ENCODE results near the gene MYOG.

The MYOG gene

GRCh38 chr1:203093754-203094410 is 8.1 kb upstream of the MYOG start:
- Histone ChIP-seq H3K36me3 (ENCODE audit: insufficient read depth, insufficient read length, low read length) (no peaks in the 10 kb centered on the region), H3K9me3 (ENCODE audit: insufficient read depth, low read length) (peaks cover 38% of the 10 kb centered on the region), H3K4me1 (ENCODE audit: insufficient read depth, insufficient read length) (no peaks in the 10 kb centered on the region), H3K27me3 (ENCODE audit: insufficient read depth, insufficient read length) (no peaks in the 10 kb centered on the region), H3K4me3 (ENCODE audit: insufficient read length, low read depth) (no peak overlapping the region), H3K9ac (ENCODE audit: insufficient read length, low read depth) (no peak overlapping the region)
- no peak for DNase-seq (ENCODE audit: low read depth, low spot score)
- no peak for TF ChIP-seq ZNF274 (IDR thresholded peaks at IDR 0.05; ENCODE audit: low read depth, low read length)
- TF ChIP-seq YY1 (IDR thresholded peaks at IDR 0.05; ENCODE audit: insufficient read depth, insufficient read length), result no peak
- no peak for TF ChIP-seq SUZ12 (IDR thresholded peaks at IDR 0.05; ENCODE audit: extremely low read depth, insufficient read depth, insufficient read length)

GRCh38 chr1:203091761-203092330 is 6.0 kb upstream of the MYOG start:
- DNase-seq (ENCODE audit: low read depth, low spot score), result no peak
- Histone ChIP-seq H3K36me3 (ENCODE audit: insufficient read depth, insufficient read length, low read length) (no peaks in the 10 kb centered on the region), H3K27me3 (ENCODE audit: insufficient read depth, insufficient read length) (no peaks in the 10 kb centered on the region), H3K9ac (ENCODE audit: insufficient read length, low read depth) (no peak overlapping the region), H3K4me3 (ENCODE audit: insufficient read length, low read depth) (no peak overlapping the region), H3K9me3 (ENCODE audit: insufficient read depth, low read length) (peaks cover 31% of the 10 kb centered on the region), H3K4me1 (ENCODE audit: insufficient read depth, insufficient read length) (no peaks in the 10 kb centered on the region)
- TF ChIP-seq SUZ12 (IDR thresholded peaks at IDR 0.05; ENCODE audit: extremely low read depth, insufficient read depth, insufficient read length), result no peak
- TF ChIP-seq YY1 (IDR thresholded peaks at IDR 0.05; ENCODE audit: insufficient read depth, insufficient read length), result no peak
- TF ChIP-seq ZNF274 (IDR thresholded peaks at IDR 0.05; ENCODE audit: low read depth, low read length), result no peak

- no peak for TF ChIP-seq YY1 (IDR thresholded peaks at IDR 0.05; ENCODE audit: insufficient read depth, insufficient read length)
- TF ChIP-seq ZNF274 (IDR thresholded peaks at IDR 0.05; ENCODE audit: low read depth, low read length), result no peak
- TF ChIP-seq SUZ12 (IDR thresholded peaks at IDR 0.05; ENCODE audit: extremely low read depth, insufficient read depth, insufficient read length), result no peak
- H3K9ac ChIP-seq (ENCODE audit: insufficient read length, low read depth), result no peak overlapping the region
- peaks cover 24% of the 10 kb centered on the region for H3K9me3 ChIP-seq (ENCODE audit: insufficient read depth, low read length)
- peaks cover 2% of the 10 kb centered on the region for H3K4me1 ChIP-seq (ENCODE audit: insufficient read depth, insufficient read length)
- no peak for DNase-seq (ENCODE audit: low read depth, low spot score)
- H3K4me3 ChIP-seq (ENCODE audit: insufficient read length, low read depth), result no peak overlapping the region
- H3K36me3 ChIP-seq (ENCODE audit: insufficient read depth, insufficient read length, low read length), result no peaks in the 10 kb centered on the region
- H3K27me3 ChIP-seq (ENCODE audit: insufficient read depth, insufficient read length), result no peaks in the 10 kb centered on the region
Measured at GRCh38 chr1:203091199-203091477, 5.3 kb upstream of the MYOG start.

- Histone ChIP-seq H3K27me3 (ENCODE audit: insufficient read depth, insufficient read length) (no peaks in the 10 kb centered on the region), H3K4me3 (ENCODE audit: insufficient read length, low read depth) (no peak overlapping the region), H3K36me3 (ENCODE audit: insufficient read depth, insufficient read length, low read length) (no peaks in the 10 kb centered on the region), H3K4me1 (ENCODE audit: insufficient read depth, insufficient read length) (peaks cover 2% of the 10 kb centered on the region), H3K9me3 (ENCODE audit: insufficient read depth, low read length) (peaks cover 18% of the 10 kb centered on the region), H3K9ac (ENCODE audit: insufficient read length, low read depth) (no peak overlapping the region)
- TF ChIP-seq ZNF274 (IDR thresholded peaks at IDR 0.05; ENCODE audit: low read depth, low read length) (no peak), SUZ12 (IDR thresholded peaks at IDR 0.05; ENCODE audit: extremely low read depth, insufficient read depth, insufficient read length) (no peak), YY1 (IDR thresholded peaks at IDR 0.05; ENCODE audit: insufficient read depth, insufficient read length) (no peak)
- DNase-seq (ENCODE audit: low read depth, low spot score), result no peak
Measured at GRCh38 chr1:203090421-203091198, 4.8 kb upstream of the MYOG start.

GRCh38 chr1:203089651-203090045 is 3.8 kb upstream of the MYOG start:
- Histone ChIP-seq H3K4me1 (ENCODE audit: insufficient read depth, insufficient read length) (peaks cover 6% of the 10 kb centered on the region), H3K36me3 (ENCODE audit: insufficient read depth, insufficient read length, low read length) (no peaks in the 10 kb centered on the region), H3K9ac (ENCODE audit: insufficient read length, low read depth) (no peak overlapping the region), H3K27me3 (ENCODE audit: insufficient read depth, insufficient read length) (no peaks in the 10 kb centered on the region), H3K4me3 (ENCODE audit: insufficient read length, low read depth) (no peak overlapping the region), H3K9me3 (ENCODE audit: insufficient read depth, low read length) (peaks cover 9% of the 10 kb centered on the region)
- TF ChIP-seq ZNF274 (IDR thresholded peaks at IDR 0.05; ENCODE audit: low read depth, low read length), result no peak
- TF ChIP-seq SUZ12 (IDR thresholded peaks at IDR 0.05; ENCODE audit: extremely low read depth, insufficient read depth, insufficient read length), result no peak
- no peak for TF ChIP-seq YY1 (IDR thresholded peaks at IDR 0.05; ENCODE audit: insufficient read depth, insufficient read length)
- DNase-seq (ENCODE audit: low read depth, low spot score), result no peak

GRCh38 chr1:203089001-203089650 is 3.3 kb upstream of the MYOG start:
- H3K9ac ChIP-seq (ENCODE audit: insufficient read length, low read depth), result no peak overlapping the region
- no peak for DNase-seq (ENCODE audit: low read depth, low spot score)
- H3K27me3 ChIP-seq (ENCODE audit: insufficient read depth, insufficient read length), result no peaks in the 10 kb centered on the region
- H3K9me3 ChIP-seq (ENCODE audit: insufficient read depth, low read length), result peaks cover 4% of the 10 kb centered on the region; the same call in 1 of the 2 replicates
- TF ChIP-seq SUZ12 (IDR thresholded peaks at IDR 0.05; ENCODE audit: extremely low read depth, insufficient read depth, insufficient read length) (no peak), ZNF274 (IDR thresholded peaks at IDR 0.05; ENCODE audit: low read depth, low read length) (no peak)
- H3K4me1 ChIP-seq (ENCODE audit: insufficient read depth, insufficient read length), result peaks cover 11% of the 10 kb centered on the region
- H3K4me3 ChIP-seq (ENCODE audit: insufficient read length, low read depth), result no peak overlapping the region
- H3K36me3 ChIP-seq (ENCODE audit: insufficient read depth, insufficient read length, low read length), result no peaks in the 10 kb centered on the region

GRCh38 chr1:203088441-203088840 is 2.6 kb upstream of the MYOG start:
- no peak overlapping the region for H3K9ac ChIP-seq (ENCODE audit: insufficient read length, low read depth)
- DNase-seq (ENCODE audit: low read depth, low spot score), result no peak
- no peak for TF ChIP-seq SUZ12 (IDR thresholded peaks at IDR 0.05; ENCODE audit: extremely low read depth, insufficient read depth, insufficient read length)
- no peak for TF ChIP-seq ZNF274 (IDR thresholded peaks at IDR 0.05; ENCODE audit: low read depth, low read length)
- no peak for TF ChIP-seq YY1 (IDR thresholded peaks at IDR 0.05; ENCODE audit: insufficient read depth, insufficient read length)
- peaks cover 12% of the 10 kb centered on the region for H3K4me1 ChIP-seq (ENCODE audit: insufficient read depth, insufficient read length)
- H3K36me3 ChIP-seq (ENCODE audit: insufficient read depth, insufficient read length, low read length), result no peaks in the 10 kb centered on the region
- H3K27me3 ChIP-seq (ENCODE audit: insufficient read depth, insufficient read length), result no peaks in the 10 kb centered on the region
- no peaks in the 10 kb centered on the region for H3K9me3 ChIP-seq (ENCODE audit: insufficient read depth, low read length)
- H3K4me3 ChIP-seq (ENCODE audit: insufficient read length, low read depth), result no peak overlapping the region
